SK-N-MC (cell line): ENCODE measurements around the gene TAOK2.

Experiments used
- EZH2 ChIP-seq: fragments of 200-600 bp; sonication (generic); IDR thresholded peaks from one replicate; pipeline ENCODE4 v1.6.1; 2017; ENCODE audit warnings: antibody characterized with exemption
- POLR2AphosphoS5 ChIP-seq: IDR thresholded peaks from 2 replicates; pipeline ENCODE4 v1.6.1; 2012; ENCODE audit warnings: mild to moderate bottlenecking, low read depth, low read length, borderline replicate concordance

DNA sequence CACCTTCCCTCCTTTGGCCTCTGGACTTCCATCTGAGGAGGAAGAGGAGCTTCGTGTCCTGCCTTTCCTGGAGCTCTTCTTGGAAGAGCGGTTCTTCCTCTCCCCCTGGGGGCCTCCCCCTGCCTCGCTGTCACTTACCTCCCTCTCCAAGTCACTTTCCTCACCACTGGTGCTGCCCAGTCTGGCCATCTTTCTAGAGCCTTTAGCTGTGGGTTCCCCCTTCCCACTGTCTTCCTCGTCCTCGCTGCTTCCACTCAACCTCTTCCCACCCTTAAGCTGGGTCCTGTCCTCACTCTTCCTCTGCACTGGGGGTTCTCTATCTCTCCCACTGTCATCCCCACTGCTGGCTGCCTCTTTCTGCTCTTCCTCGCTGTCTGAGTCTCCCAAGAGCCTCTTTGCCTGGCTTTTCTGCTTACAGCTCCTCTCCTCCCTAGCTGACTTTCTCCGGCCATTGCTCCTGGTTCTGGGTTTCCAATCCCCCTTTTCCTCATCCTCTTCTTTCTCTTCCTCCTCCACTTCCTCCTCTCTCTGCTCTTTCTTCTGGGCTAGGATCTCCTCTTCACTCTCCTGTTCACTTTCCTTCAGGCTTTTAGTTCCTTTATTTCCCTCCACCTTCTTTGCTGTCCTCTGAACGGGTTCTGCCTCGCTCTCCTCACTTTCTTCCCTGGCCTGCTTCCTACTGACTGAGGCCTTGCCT is 20.4 kb downstream of the TAOK2 start:
- no peak for TF ChIP-seq POLR2AphosphoS5
- TF ChIP-seq EZH2, result no peak
